HG02759 (cell line): ENCODE data around the gene UGT1A8.
"Not testable (repeated sequence)": the region's sequence is repeated elsewhere in the genome, so short reads cannot be mapped to it uniquely, and the experiment has no call there.

Experiments used
- ATAC-seq: cut with Tn5 transposase; IDR thresholded peaks from one replicate; pipeline ENCODE4 v1.9.1; 2021; ENCODE audit warnings: mild to moderate bottlenecking, moderate library complexity; ENCODE audit not compliant: unreplicated experiment

Gene UGT1A8

DNA sequence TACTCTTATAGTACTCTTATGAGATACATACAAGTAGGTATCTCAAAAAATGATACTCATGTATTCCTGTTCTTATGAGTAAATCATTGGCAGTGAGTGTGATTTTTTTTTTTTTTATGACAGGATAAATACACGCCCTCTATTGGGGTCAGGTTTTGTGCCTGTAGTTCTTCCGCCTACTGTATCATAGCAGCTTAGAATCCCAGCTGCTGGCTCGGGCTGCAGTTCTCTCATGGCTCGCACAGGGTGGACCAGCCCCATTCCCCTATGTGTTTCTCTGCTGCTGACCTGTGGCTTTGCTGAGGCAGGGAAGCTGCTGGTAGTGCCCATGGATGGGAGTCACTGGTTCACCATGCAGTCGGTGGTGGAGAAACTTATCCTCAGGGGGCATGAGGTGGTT lies at the start of gene UGT1A8:
TSS of gene UGT1A8 (plus strand) at position 158 of the 400 bp plus-strand sequence. CDS start at position 233, 75 bp downstream.
- not testable (repeated sequence) for ATAC-seq

GRCh38 chr2:233571001-233571400 lies 46.4 kb upstream of the UGT1A8 start:
- no peak for ATAC-seq

DNA sequence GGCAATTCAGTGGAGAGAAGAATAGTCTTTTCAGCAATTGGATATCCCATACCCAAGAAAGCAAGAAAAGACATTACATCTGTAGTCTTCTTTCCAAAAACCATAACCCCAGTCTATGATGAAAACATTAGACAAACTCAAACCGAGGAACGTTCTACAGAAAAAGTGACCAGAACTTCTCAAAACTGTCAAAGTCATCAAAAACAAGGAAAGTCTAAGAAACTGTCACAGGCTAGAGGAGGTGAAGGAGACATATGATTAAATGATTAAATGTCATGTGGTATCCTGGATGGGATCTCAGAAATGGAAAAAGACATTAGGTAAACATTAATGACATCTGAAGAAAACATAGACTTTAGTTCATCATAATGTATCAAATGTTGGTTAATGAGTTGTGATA lies 46.0 kb upstream of the UGT1A8 start:
- no peak for ATAC-seq

GRCh38 chr2:233572468-233572867 lies 45.0 kb upstream of the UGT1A8 start:
- no peak for ATAC-seq

DNA sequence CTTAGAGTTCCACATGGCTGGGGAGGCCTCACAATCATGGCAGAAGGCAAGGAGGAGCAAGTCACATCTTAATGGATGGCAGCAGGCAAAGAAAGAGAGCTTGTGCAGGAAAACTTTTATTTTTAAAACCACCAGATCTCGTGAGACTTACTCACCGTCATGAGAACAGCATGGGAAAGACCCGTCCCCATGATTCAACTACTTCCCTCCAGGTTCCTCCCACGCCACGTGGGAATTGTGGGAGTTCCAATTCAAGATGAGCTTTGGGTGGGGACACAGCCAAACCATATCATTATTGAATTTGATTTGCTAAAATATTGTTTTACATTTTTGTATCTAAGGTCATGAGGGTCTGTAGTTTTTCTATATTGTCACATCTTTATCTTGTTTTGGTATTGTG lies 40.1 kb upstream of the UGT1A8 start:
- not testable (repeated sequence) for ATAC-seq

GRCh38 chr2:233583217-233583965 lies 34.0 kb upstream of the UGT1A8 start:
- not testable (repeated sequence) for ATAC-seq

GRCh38 chr2:233584210-233584609 lies 33.2 kb upstream of the UGT1A8 start:
- no peak for ATAC-seq

- ATAC-seq, result no peak
These were observed 29.0 kb upstream of the UGT1A8 start for GRCh38 chr2:233588400-233588799.

DNA sequence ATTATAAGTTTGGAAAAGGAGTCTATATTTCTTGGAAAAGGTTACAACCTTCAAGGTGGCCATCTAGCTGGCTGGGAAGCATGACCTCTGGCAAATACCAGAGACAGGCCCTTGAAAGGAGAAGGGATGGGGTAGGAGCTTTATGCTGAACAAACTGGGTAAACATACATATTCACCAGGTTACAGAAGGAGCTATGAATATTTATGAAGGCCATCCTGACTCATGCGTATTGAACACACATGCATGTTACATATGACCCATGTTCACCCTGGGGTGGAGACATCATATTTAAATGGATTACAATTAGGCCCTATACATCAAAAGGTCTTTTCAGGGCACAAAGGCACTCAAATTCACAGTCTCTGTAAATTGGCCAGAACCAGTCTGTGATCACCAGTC lies 24.7 kb upstream of the UGT1A8 start:
- ATAC-seq, result not testable (repeated sequence)

- ATAC-seq, result peak; percentile 59
These were observed 24.2 kb upstream of the UGT1A8 start for GRCh38 chr2:233593201-233593600.

DNA sequence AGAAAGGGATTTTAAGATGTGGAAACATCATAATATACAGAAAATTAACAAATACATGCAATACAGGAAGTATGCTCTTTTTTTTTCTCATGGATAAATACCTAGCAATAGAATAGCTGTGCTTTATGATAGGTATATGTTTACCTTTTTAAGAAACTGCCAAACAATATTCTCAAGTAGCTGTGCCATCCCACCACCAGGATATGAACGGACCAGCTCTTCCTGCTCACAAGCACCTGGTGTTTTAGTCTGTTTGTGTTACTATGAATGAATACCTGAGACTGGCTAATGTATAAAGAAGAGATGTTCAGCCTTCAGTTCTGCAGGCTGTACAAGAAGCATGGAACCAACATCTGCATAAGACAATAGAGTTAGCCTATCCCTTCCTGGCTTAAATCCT lies 19.9 kb upstream of the UGT1A8 start:
- no peak for ATAC-seq

DNA sequence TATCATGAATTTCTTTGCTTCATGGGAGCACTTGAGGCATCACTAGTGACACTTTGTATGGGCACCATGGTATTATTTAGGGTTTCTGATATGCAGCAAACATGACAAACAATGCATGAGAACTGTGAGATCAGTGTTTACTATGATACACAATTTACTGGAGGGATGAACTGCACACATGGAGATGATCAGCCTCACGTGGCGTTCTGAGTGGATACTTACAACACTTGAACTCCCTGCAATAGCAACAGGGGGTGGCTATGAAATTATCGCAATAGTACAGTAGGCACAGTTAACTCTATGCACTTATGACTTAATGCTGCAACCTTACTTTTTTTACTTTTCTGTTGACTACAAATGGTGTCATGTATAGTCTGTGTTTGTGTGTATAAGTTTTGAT lies 18.5 kb upstream of the UGT1A8 start:
- ATAC-seq, result no peak

DNA sequence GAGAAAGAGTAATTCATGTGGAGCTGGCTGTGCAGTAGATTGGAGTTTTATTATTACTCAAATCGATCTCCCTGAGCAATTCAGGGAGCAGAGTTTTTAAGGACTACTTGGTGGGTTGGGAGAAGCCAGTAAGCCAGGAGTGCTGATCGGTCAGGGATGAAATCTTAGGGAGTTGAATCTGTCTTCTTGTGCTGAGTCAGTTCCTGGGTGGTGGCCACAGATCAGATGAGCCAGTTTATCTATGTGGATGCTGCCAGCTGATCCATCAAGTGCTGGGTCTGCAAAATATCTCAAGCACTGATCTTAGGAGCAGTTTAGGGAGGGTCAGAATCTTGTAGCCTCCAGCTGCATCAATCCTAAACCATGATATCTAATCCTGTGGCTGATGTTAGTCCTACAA lies 17.0 kb upstream of the UGT1A8 start:
- ATAC-seq, result no peak

- ATAC-seq, result no peak
These were observed 15.4 kb upstream of the UGT1A8 start for GRCh38 chr2:233602076-233602475.

- no peak for ATAC-seq
These were observed 13.9 kb upstream of the UGT1A8 start for GRCh38 chr2:233603520-233603919.

- ATAC-seq, result no peak
These were observed 12.6 kb upstream of the UGT1A8 start for GRCh38 chr2:233604826-233605225.

GRCh38 chr2:233605680-233606079 lies 11.8 kb upstream of the UGT1A8 start:
- no peak for ATAC-seq

- ATAC-seq, result no peak
These were observed 6.1 kb upstream of the UGT1A8 start for GRCh38 chr2:233611284-233611683.

- ATAC-seq, result no peak
These were observed 2.8 kb downstream of the UGT1A8 start for GRCh38 chr2:233620204-233620603.

- not testable (repeated sequence) for ATAC-seq
These were observed 4.4 kb downstream of the UGT1A8 start for GRCh38 chr2:233621863-233622262.

GRCh38 chr2:233627331-233628025 lies 10.0 kb downstream of the UGT1A8 start:
- ATAC-seq, result no peak

GRCh38 chr2:233636306-233636705 lies 18.9 kb downstream of the UGT1A8 start, which contains the start of gene UGT1A10:
TSS of gene UGT1A10 (plus strand) at chr2:233636448. CDS start at chr2:233636523, 75 bp downstream.
- not testable (repeated sequence) for ATAC-seq
